ENCODE measurements around the gene BCKDHA. TPM values are rescaled to one million over a fixed set of nuclear protein-coding genes. Genes with fewer than 3 reads are reported as not detected.

Gene BCKDHA
- total RNA-seq, 1 experiment from 2014 or later, result 17.7 TPM

- ChIA-PET POLR2A (no interaction called here), RAD21 (ENCODE audit: low non-redundant PET in 1 of 2, low total read pairs in 2 of 2, uncharacterized antibody in 2 of 2, unreplicated experiment in 2 of 2) (no interaction called here), CTCF (no interaction called here)
- no peak for DNase-seq (ENCODE audit: low read depth, low spot score)
- Histone ChIP-seq H3K27ac (ENCODE audit: low read depth, low read length) (no peak overlapping the region), H2AFZ (ENCODE audit: low read depth, low read length, poor library complexity, severe bottlenecking) (no peak overlapping the region), H3K79me2 (ENCODE audit: insufficient read depth, low read length) (peaks cover 2% of the 10 kb centered on the region), H4K20me1 (ENCODE audit: insufficient read depth) (no peaks in the 10 kb centered on the region), H3K4me2 (ENCODE audit: low read length) (no peak overlapping the region), H3K9me3 (ENCODE audit: control insufficient read depth in 1 of 2, insufficient read depth in 1 of 2, low read depth in 1 of 2, low read length in 2 of 2) (no peaks in the 10 kb centered on the region), H3K4me1 (ENCODE audit: control insufficient read depth in 1 of 2, insufficient read depth in 2 of 2, low read length in 2 of 2) (peaks cover 2 to 8% of the 10 kb centered on the region in 2 experiments), H3K9ac (ENCODE audit: low read length) (no peak overlapping the region), H3K9me2 (ENCODE audit: insufficient read depth) (no peaks in the 10 kb centered on the region), H3K36me3 (ENCODE audit: control insufficient read depth in 1 of 2, insufficient read depth in 2 of 2, low read length in 2 of 2) (no peaks in the 10 kb centered on the region), H3K27me3 (ENCODE audit: insufficient read depth, low read length) (no peaks in the 10 kb centered on the region), H3K4me3 (replicated peaks in 1 of 2; ENCODE audit: low read depth in 1 of 2, low read length in 2 of 2) (no peak overlapping the region)
- ATAC-seq, result no peak
- intact Hi-C loops (cut with micrococcal nuclease), result no loop called here
- no peak for TF ChIP-seq EZH2 (IDR thresholded peaks at IDR 0.05)
- TF ChIP-seq EZH2phosphoT487 (IDR thresholded peaks at IDR 0.05; ENCODE audit: borderline replicate concordance), result no peak
- TF ChIP-seq ZFX (IDR thresholded peaks at IDR 0.05), result no peak
- TF ChIP-seq REST (IDR thresholded peaks at IDR 0.05; ENCODE audit: low read depth), result no peak
- no peak for TF ChIP-seq EGR1 (IDR thresholded peaks at IDR 0.05; ENCODE audit: low read depth)
- no peak for TF ChIP-seq CBX3 (IDR thresholded peaks at IDR 0.05; ENCODE audit: low read depth)
- BruUV-seq (replicated peaks), result no TSS peak
Measured at GRCh38 chr19:41443813-41444455, 46.3 kb downstream of the BCKDHA start.

GRCh38 chr19:41445575-41445974, 48.0 kb downstream of the BCKDHA start:
- intact Hi-C loops (cut with micrococcal nuclease), result no loop called here
- no peaks in the 10 kb centered on the region for H3K36me3 ChIP-seq (ENCODE audit: control insufficient read depth in 1 of 2, insufficient read depth in 2 of 2, low read length in 2 of 2)
- H3K27ac ChIP-seq (ENCODE audit: low read depth, low read length), result no peak overlapping the region
- H3K27me3 ChIP-seq (ENCODE audit: insufficient read depth, low read length), result no peaks in the 10 kb centered on the region
- H3K9ac ChIP-seq (ENCODE audit: low read length), result no peak overlapping the region
- DNase-seq (ENCODE audit: low read depth, low spot score) (no peak), ATAC-seq (no peak)
- ChIA-PET CTCF (no interaction called here), RAD21 (ENCODE audit: low non-redundant PET in 1 of 2, low total read pairs in 2 of 2, uncharacterized antibody in 2 of 2, unreplicated experiment in 2 of 2) (no interaction called here), POLR2A (no interaction called here)
- H3K9me2 ChIP-seq (ENCODE audit: insufficient read depth), result no peaks in the 10 kb centered on the region
- no peaks in the 10 kb centered on the region for H3K79me2 ChIP-seq (ENCODE audit: insufficient read depth, low read length)
- H3K4me2 ChIP-seq (ENCODE audit: low read length), result no peak overlapping the region
- no peak overlapping the region for H2AFZ ChIP-seq (ENCODE audit: low read depth, low read length, poor library complexity, severe bottlenecking)
- H3K4me3 ChIP-seq (replicated peaks in 1 of 2; ENCODE audit: low read depth in 1 of 2, low read length in 2 of 2), result no peak overlapping the region
- BruUV-seq (replicated peaks), result no TSS peak
- no peaks in the 10 kb centered on the region for H4K20me1 ChIP-seq (ENCODE audit: insufficient read depth)
- H3K4me1 ChIP-seq (ENCODE audit: control insufficient read depth in 1 of 2, insufficient read depth in 2 of 2, low read length in 2 of 2), result peaks cover 0 to 10% of the 10 kb centered on the region in 2 experiments; a peak in 2 of 4 replicates
- no peaks in the 10 kb centered on the region for H3K9me3 ChIP-seq (ENCODE audit: control insufficient read depth in 1 of 2, insufficient read depth in 1 of 2, low read depth in 1 of 2, low read length in 2 of 2)
- TF ChIP-seq YY1 (IDR thresholded peaks at IDR 0.05; ENCODE audit: extremely low read depth, insufficient replicate concordance, low read depth, low read length) (no peak), ATF3 (IDR thresholded peaks at IDR 0.05) (no peak), POLR2A (IDR thresholded peaks at IDR 0.05; ENCODE audit: borderline replicate concordance, extremely low read depth, insufficient read depth, insufficient read length) (no peak), JUND (IDR thresholded peaks at IDR 0.05) (no peak), FOSL1 (IDR thresholded peaks at IDR 0.05; ENCODE audit: low read depth) (no peak), ZFX (IDR thresholded peaks at IDR 0.05) (no peak), EZH2 (IDR thresholded peaks at IDR 0.05) (no peak), SP1 (IDR thresholded peaks at IDR 0.05; ENCODE audit: low read depth) (no peak), POLR2AphosphoS5 (IDR thresholded peaks at IDR 0.05; ENCODE audit: low read depth, low read length) (no peak), ELF1 (IDR thresholded peaks at IDR 0.05; ENCODE audit: borderline replicate concordance, low read depth) (no peak), SIN3A (IDR thresholded peaks at IDR 0.05; ENCODE audit: low read depth) (no peak), CBX3 (IDR thresholded peaks at IDR 0.05; ENCODE audit: low read depth) (no peak), SRF (IDR thresholded peaks at IDR 0.05; ENCODE audit: low read depth) (no peak), EZH2phosphoT487 (IDR thresholded peaks at IDR 0.05; ENCODE audit: borderline replicate concordance) (no peak)
- TF ChIP-seq, protein P1, sequence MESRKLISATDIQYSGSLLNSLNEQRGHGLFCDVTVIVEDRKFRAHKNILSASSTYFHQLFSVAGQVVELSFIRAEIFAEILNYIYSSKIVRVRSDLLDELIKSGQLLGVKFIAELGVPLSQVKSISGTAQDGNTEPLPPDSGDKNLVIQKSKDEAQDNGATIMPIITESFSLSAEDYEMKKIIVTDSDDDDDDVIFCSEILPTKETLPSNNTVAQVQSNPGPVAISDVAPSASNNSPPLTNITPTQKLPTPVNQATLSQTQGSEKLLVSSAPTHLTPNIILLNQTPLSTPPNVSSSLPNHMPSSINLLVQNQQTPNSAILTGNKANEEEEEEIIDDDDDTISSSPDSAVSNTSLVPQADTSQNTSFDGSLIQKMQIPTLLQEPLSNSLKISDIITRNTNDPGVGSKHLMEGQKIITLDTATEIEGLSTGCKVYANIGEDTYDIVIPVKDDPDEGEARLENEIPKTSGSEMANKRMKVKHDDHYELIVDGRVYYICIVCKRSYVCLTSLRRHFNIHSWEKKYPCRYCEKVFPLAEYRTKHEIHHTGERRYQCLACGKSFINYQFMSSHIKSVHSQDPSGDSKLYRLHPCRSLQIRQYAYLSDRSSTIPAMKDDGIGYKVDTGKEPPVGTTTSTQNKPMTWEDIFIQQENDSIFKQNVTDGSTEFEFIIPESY (IDR thresholded peaks at IDR 0.05; ENCODE audit: extremely low read depth, insufficient replicate concordance, low read length), result no peak

Measured in HCT116 (cell line).